BLaER1 (cell line): ENCODE results near the gene TTC33.
A peak's percentile ranks its signal among the peaks of the same experiment; 100 is the strongest.

Experiments used
- H3K27ac ChIP-seq: shearing (Covaris generic); formaldehyde crosslinking; 2 replicates; pipeline ENCODE4 v1.8.1; 2022
- H3K27me3 ChIP-seq: shearing (Covaris generic); formaldehyde crosslinking; 2 replicates; pipeline ENCODE4 v1.8.1; 2022
- H3K36me3 ChIP-seq: shearing (Covaris generic); formaldehyde crosslinking; 2 replicates; pipeline ENCODE4 v1.8.1; 2022
- H3K4me1 ChIP-seq: shearing (Covaris generic); formaldehyde crosslinking; 2 replicates; pipeline ENCODE4 v1.8.1; 2022
- H3K4me2 ChIP-seq: shearing (Covaris generic); formaldehyde crosslinking; 2 replicates; pipeline ENCODE4 v1.8.1; 2022
- H3K4me3 ChIP-seq: shearing (Covaris generic); formaldehyde crosslinking; 2 replicates; pipeline ENCODE4 v1.8.1; 2022
- H3K9ac ChIP-seq: shearing (Covaris generic); formaldehyde crosslinking; 2 replicates; pipeline ENCODE4 v1.8.1; 2022
- H3K9me3 ChIP-seq: shearing (Covaris generic); formaldehyde crosslinking; 2 replicates; pipeline ENCODE4 v1.8.1; 2022
- H4K20me1 ChIP-seq: shearing (Covaris generic); formaldehyde crosslinking; 2 replicates; pipeline ENCODE4 v1.8.1; 2022
- Cebpa-rat ChIP-seq: shearing (Covaris generic); IDR thresholded peaks from 2 replicates; pipeline ENCODE4 v1.8.1; 2022

Gene TTC33

DNA sequence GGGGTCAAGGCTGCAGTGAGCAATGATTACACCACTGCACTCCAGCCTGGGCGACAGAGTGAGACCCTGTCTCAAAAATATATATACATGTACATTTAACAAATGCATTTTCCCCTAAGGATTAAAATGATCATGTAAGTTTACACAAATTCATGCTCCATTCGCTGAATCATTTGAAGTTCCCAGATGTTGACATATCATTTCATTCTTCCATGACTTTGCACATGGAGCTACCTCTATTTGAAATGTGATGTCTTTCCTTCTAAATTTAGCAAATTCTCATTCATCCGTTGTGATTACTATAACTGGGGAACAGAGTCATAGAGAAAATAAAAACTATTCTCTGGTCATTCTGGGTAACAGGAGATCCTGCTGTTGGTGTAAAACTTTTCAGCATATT lies 65.5 kb downstream of the TTC33 start:
- H3K4me2 ChIP-seq = peak overlapping the region; percentile 2; the same call in 1 of the 2 replicates

DNA sequence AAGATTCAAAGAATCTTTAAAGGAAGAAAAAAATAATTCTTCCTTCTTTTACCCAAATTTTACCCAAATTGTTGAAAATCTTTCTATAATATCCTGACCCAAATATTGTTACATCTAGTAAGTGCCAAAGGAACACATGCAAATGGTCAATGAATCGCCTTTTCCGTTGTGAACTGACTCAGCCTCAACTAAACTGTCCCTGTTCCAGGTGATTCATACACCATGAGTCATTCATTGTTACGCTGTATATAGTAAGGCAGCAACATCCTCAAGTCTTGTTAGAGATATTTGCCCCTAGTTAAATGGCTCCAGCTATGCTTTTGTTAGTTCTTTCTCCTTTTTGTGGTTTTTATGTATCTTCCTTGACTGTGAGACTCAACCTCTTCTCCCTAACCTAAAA lies 66.3 kb downstream of the TTC33 start:
- H3K36me3 ChIP-seq = peaks cover 64% of the 10 kb centered on the region

More for the DNA sequence above, 65.5 kb downstream of the TTC33 start:
- no peak for TF ChIP-seq Cebpa-rat
- Histone ChIP-seq H4K20me1 (peaks cover 96% of the 10 kb centered on the region), H3K9me3 (peaks cover 6% of the 10 kb centered on the region), H3K27me3 (no peaks in the 10 kb centered on the region), H3K27ac (no peak overlapping the region), H3K4me3 (no peak overlapping the region), H3K9ac (no peak overlapping the region), H3K36me3 (peaks cover 71% of the 10 kb centered on the region), H3K4me1 (peaks cover 42% of the 10 kb centered on the region)

DNA sequence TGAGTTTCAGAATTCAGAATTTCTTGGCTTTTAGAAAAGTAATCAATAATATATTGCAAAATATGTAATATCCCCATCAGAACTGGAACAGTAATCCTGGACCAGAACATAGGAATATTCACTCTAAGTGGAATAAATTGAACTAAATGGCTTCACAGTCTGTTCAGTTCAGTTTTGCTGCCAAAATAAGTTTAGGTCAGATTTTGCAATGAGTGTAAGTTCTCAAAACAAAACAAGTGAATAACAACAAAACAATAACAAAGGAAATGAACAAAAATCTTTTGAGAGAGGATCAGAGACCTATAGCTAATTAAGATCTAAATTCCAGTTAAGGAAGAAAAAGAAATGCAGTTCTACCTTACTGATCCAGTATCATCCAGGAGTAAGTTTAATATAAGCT lies 66.8 kb downstream of the TTC33 start:
- H3K27me3 ChIP-seq = no peaks in the 10 kb centered on the region
- TF ChIP-seq Cebpa-rat = no peak
- H3K36me3 ChIP-seq = peaks cover 59% of the 10 kb centered on the region
- peak overlapping the region; percentile 79; the same call in 1 of the 2 replicates for H3K4me2 ChIP-seq
- no peak overlapping the region for H3K27ac ChIP-seq
- H3K4me3 ChIP-seq = no peak overlapping the region
- H4K20me1 ChIP-seq = peaks cover 96% of the 10 kb centered on the region
- H3K9me3 ChIP-seq = peaks cover under 1% of the 10 kb centered on the region
- no peak overlapping the region for H3K9ac ChIP-seq
- H3K4me1 ChIP-seq = peaks cover 54% of the 10 kb centered on the region

More for the DNA sequence above, 66.3 kb downstream of the TTC33 start:
- Histone ChIP-seq H3K9me3 (peaks cover 5% of the 10 kb centered on the region), H3K9ac (no peak overlapping the region), H3K4me2 (no peak overlapping the region), H3K27ac (no peak overlapping the region), H3K4me1 (peaks cover 50% of the 10 kb centered on the region), H3K4me3 (no peak overlapping the region), H4K20me1 (peaks cover 96% of the 10 kb centered on the region), H3K27me3 (no peaks in the 10 kb centered on the region)
- no peak for TF ChIP-seq Cebpa-rat

DNA sequence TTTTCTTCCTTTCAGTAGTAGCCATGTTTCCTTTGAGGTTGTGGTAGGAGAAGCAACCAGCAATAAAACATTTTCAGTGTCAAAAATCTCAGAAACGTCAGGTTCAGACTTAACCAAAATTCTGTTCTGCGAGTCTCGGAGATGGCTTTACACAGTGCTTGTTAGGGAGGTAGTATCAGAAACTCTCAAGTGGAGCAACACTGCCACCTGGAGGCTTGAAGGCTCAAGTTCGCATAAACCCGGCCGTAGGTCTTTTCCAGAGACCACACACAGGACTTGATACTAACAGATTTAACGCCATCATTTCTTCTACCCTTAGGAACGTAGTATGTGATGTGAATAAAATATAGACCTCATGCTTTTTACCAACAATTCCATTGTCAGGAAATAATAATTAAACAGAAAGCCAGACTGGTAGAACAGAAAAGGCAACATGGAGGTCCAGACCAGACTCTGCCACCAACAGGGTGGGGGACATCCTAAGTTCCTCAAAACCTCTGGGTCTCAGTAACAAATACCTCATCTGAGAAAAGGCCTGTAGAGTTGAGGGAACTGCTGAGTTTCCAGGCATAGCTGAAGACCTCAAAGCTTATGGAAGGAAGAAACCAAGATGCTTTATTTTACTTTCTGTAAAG lies 67.5 kb downstream of the TTC33 start:
- Histone ChIP-seq H3K9ac (peak overlapping the region; percentile 6; the same call in 1 of the 2 replicates), H3K27me3 (no peaks in the 10 kb centered on the region), H3K36me3 (peaks cover 52% of the 10 kb centered on the region), H3K4me3 (peak overlapping the region; percentile 91; the same call in 1 of the 2 replicates), H3K9me3 (no peaks in the 10 kb centered on the region), H3K27ac (no peak overlapping the region), H4K20me1 (peaks cover 95% of the 10 kb centered on the region), H3K4me2 (peak overlapping the region; percentile 79), H3K4me1 (peaks cover 59% of the 10 kb centered on the region)
- no peak for TF ChIP-seq Cebpa-rat

DNA sequence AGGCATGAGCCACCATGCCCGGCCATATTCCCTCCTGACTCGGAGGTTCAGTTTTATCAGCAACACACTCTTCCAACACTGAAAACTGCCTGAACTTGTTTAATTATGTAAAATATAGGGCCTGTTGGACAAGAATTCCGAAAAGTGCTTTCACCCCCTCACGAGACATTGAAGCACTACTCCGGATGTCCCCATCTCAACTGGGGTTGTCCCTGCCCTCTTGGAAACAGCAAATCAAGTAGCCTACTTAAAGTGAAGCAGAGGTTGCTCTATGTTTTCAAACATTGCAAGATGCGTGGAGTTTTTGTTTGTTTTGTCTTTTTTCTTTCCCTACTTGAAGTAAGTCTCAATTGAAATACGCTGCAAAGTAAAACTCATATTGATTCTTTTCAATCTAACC lies 68.4 kb downstream of the TTC33 start:
- Histone ChIP-seq H3K9ac (0 out of 2 replicates have a peak overlapping the region, but pooled peaks have one; percentile 6), H3K4me3 (peak overlapping the region; percentile 91), H3K36me3 (peaks cover 44% of the 10 kb centered on the region), H3K27ac (no peak overlapping the region), H3K4me1 (peaks cover 60% of the 10 kb centered on the region), H3K4me2 (peak overlapping the region; percentile 79), H3K9me3 (no peaks in the 10 kb centered on the region), H3K27me3 (no peaks in the 10 kb centered on the region), H4K20me1 (peaks cover 97% of the 10 kb centered on the region)
- no peak for TF ChIP-seq Cebpa-rat

DNA sequence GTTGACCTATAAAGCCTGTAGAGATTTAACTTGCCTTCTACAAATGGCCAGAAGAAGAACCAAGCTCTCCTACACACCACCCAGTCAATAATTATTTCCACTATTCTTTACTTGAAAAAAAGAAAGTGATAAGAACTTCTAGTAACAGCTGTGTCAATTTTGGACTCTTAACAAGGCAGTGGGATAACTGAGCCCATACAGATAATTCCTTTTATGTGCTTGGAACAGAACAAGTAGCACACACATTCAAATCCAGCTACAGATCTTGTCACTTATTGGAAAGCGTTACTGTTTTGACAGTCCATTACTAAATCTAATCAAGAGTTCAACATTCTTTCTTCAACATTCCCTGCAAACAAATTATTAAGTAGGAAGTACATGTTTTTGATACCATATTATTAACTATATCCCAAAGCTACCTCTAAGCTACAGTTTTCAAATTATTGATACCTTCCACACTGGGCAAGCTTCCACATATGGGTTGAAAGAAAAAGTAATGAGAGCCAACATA lies 69.7 kb downstream of the TTC33 start:
- peaks cover 60% of the 10 kb centered on the region for H3K4me1 ChIP-seq
- H3K27ac ChIP-seq = no peak overlapping the region
- peak overlapping the region; percentile 79 for H3K4me2 ChIP-seq
- H3K9ac ChIP-seq = peak overlapping the region; percentile 70; the same call in 1 of the 2 replicates
- no peaks in the 10 kb centered on the region for H3K27me3 ChIP-seq
- H4K20me1 ChIP-seq = peaks cover 97% of the 10 kb centered on the region
- peaks cover 39% of the 10 kb centered on the region for H3K36me3 ChIP-seq
- no peak for TF ChIP-seq Cebpa-rat
- H3K9me3 ChIP-seq = no peaks in the 10 kb centered on the region
- H3K4me3 ChIP-seq = peak overlapping the region; percentile 91

DNA sequence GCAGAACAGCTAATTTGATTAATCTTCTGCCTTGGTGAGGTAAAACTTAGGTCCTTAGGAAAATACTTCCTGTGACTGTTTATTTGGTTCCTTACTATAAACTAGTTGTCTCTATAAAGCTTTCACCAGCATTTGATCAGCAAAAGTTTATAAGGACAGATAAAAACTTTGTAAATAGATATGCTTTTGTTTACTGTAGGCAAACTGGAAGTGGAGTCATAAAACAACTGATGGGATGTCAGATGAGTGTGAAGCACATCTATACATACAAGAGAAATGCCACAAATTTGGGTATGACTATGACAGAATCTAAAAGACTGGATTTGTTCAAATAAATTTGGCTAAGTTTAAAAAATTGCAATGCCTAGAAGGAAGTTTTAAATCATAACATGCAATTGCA lies 70.6 kb downstream of the TTC33 start:
- TF ChIP-seq Cebpa-rat = no peak
- H3K4me2 ChIP-seq = peak overlapping the region; percentile 79
- H3K4me1 ChIP-seq = peaks cover 60% of the 10 kb centered on the region

DNA sequence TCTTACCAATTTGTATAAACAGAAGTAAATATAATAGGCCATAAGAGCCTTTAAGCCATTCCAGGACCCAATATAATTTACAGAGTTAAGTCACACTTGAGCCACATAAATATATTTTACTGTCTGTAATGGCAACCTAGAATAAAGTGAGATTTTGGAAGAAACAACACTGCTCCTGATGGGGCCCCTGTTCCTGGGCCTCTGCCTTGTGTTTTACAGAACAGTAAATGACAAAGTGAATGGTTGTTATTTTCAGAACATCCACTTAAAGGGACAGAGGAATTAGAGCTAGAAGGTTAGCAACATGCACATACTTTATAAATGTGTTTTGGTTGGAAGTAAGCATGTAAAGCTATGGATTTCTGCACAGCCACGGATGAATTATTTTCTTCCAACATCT lies 72.5 kb downstream of the TTC33 start:
- Histone ChIP-seq H3K4me3 (peak overlapping the region; percentile 91), H3K9ac (peak overlapping the region; percentile 79), H3K4me1 (peaks cover 51% of the 10 kb centered on the region), H4K20me1 (peaks cover 83% of the 10 kb centered on the region), H3K9me3 (no peaks in the 10 kb centered on the region), H3K27me3 (no peaks in the 10 kb centered on the region), H3K36me3 (peaks cover 22% of the 10 kb centered on the region), H3K4me2 (peak overlapping the region; percentile 79), H3K27ac (peak overlapping the region; percentile 83)
- TF ChIP-seq Cebpa-rat = no peak

More for the DNA sequence above, 70.6 kb downstream of the TTC33 start:
- Histone ChIP-seq H3K9ac (peak overlapping the region; percentile 70), H3K4me3 (peak overlapping the region; percentile 91), H3K27ac (no peak overlapping the region), H3K36me3 (peaks cover 33% of the 10 kb centered on the region), H3K9me3 (no peaks in the 10 kb centered on the region), H3K27me3 (no peaks in the 10 kb centered on the region), H4K20me1 (peaks cover 97% of the 10 kb centered on the region)

DNA sequence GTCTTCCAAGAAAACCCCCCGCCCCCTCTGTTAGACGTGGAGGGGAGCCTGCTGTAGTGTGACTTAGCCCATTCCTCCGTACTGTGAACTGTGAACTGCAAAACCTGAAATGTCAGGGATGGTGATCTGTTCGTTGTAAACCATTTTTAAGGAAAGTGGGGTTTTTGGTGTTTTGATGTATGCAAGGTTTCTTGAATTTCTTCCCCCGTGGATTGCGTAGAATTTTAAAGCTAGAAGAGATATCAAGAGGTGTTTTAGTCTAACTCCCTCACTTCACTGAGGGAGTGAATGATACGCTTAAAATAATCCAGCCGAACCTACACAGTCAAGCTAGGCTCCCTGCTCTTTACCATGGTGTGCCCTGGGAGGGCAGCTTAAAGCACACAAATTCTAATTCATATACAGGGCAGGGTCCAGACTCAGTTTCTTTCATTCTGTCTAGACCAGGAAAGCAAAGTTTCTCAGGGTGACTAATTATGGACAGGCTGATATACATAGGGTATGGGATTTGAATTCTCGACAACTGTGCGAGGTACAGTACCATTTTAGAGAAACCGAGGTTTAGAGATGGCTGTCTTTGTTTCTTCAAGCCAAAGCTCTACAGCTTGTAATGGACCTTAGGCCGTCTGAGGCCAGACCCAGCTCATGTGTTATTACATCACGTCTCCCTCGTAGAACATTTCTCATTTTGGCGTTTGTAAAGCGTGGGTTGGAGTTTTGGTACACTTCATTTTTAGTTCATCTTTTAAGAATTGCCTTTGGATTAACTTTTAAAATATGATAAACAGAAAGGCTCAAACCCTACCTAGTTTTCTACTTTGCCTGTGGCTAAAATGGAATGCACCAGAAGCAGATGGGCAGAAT lies 73.4 kb downstream of the TTC33 start:
- H3K27ac ChIP-seq = peak overlapping the region; percentile 83
- no peaks in the 10 kb centered on the region for H3K27me3 ChIP-seq
- peaks cover 51% of the 10 kb centered on the region for H3K4me1 ChIP-seq
- peaks cover 75% of the 10 kb centered on the region for H4K20me1 ChIP-seq
- H3K4me3 ChIP-seq = peak overlapping the region; percentile 91
- H3K9ac ChIP-seq = peak overlapping the region; percentile 79
- peaks cover 22% of the 10 kb centered on the region for H3K36me3 ChIP-seq
- no peaks in the 10 kb centered on the region for H3K9me3 ChIP-seq
- TF ChIP-seq Cebpa-rat = no peak
- H3K4me2 ChIP-seq = peak overlapping the region; percentile 79
